Spinal cord (tissue), 10 donors: Measurements from ENCODE around the gene FNDC4. TPM values are rescaled to one million over a fixed set of nuclear protein-coding genes. Genes with fewer than 3 reads are reported as not detected.

Source experiments
- DNase-seq, 6 donors: peaks; one replicate each; pipeline versions ENCODE4 v3.0.0 to v3.0.0-alpha.2; 2013 to 2015; ENCODE audit warnings: low spot score in 6 of 6, low read depth in 4 of 6
- H3K27ac ChIP-seq: one replicate; pipeline ENCODE4 v1.5.1; 2013; ENCODE audit warnings: low read depth, low read length, control low read depth
- H3K27me3 ChIP-seq: one replicate; pipeline ENCODE4 v1.6.1; 2013; ENCODE audit warnings: low read length; ENCODE audit not compliant: control insufficient read depth, insufficient read depth
- H3K36me3 ChIP-seq: one replicate; pipeline ENCODE4 v1.6.1; 2013; ENCODE audit warnings: low read length; ENCODE audit not compliant: control insufficient read depth, insufficient read depth
- H3K4me1 ChIP-seq: one replicate; pipeline ENCODE4 v1.6.1; 2013; ENCODE audit warnings: low read length; ENCODE audit not compliant: control insufficient read depth, insufficient read depth
- H3K4me3 ChIP-seq: one replicate; pipeline ENCODE4 v1.5.1; 2013; ENCODE audit warnings: low read depth, low read length, control low read depth
- H3K9me3 ChIP-seq: one replicate; pipeline ENCODE4 v1.6.1; 2013; ENCODE audit warnings: low read length; ENCODE audit not compliant: control insufficient read depth, insufficient read depth
- whole genome bisulfite sequencing: methylation state at CpG from one replicate; pipeline ENCODE4 v1.1.5; 2013; ENCODE audit warnings: missing lambda C conversion rate; ENCODE audit not compliant: insufficient coverage; 5-methylcytosine and 5-hydroxymethylcytosine counted together
- polyA plus RNA-seq, 2 donors: library from polyadenylated mRNA; unstranded; fragments of 120-200 nt; gene quantifications; one replicate each; pipeline ENCODE4 v1.2.1, GENCODE V29; 2013; ENCODE audit not compliant: insufficient read length in 2 of 2
- total RNA-seq, 2 donors: library from RNA; depleted of rRNA in 1 of 2; stranded (reverse); fragments of 120-200 nt in 1 of 2; fragments of >200 nt in 1 of 2; gene quantifications; one replicate each; pipeline versions ENCODE4 v1.2.3 to v1.2.4, GENCODE V29; 2013 to 2014
- donor health status: healthy.

FNDC4 gene
- total and polyA plus RNA-seq, 4 donors = 42.5 to 137 (median 92.4) TPM

DNA sequence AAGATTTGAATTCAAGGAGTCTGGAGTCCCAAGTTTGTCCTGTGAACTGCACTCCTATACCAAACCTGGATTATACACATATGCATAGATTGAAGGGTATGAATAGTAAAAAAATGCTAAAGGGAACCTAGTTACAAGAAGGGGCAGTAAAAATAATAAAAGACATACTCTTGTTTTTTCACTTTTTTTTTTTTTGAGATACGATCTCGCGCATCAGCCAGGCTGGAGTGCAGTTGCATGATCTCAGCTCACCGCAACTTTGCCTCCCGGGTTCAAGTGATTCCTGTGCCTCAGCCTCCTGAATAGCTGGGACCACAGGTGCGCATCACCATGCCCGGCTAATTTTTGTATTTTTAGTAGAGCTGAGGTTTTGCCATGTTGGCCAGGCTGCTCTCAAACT is 30.6 kb downstream of the FNDC4 start:
- Histone ChIP-seq H3K4me1 (no peaks in the 10 kb centered on the region), H3K27me3 (no peaks in the 10 kb centered on the region), H3K9me3 (no peaks in the 10 kb centered on the region), H3K27ac (no peak overlapping the region), H3K36me3 (peaks cover 31% of the 10 kb centered on the region), H3K4me3 (no peak overlapping the region)
- no peak for DNase-seq
- WGBS = 100% methylated on average over 4 of the region's 7 CpGs

GRCh38 chr2:27461118-27461517 is 33.9 kb downstream of the FNDC4 start:
- peaks cover 53% of the 10 kb centered on the region for H3K36me3 ChIP-seq
- 85% methylated on average over 6 of the region's 8 CpGs for WGBS

GRCh38 chr2:27453968-27454367 is 41.0 kb downstream of the FNDC4 start:
- Histone ChIP-seq H3K27ac (no peak overlapping the region), H3K36me3 (peaks cover 75% of the 10 kb centered on the region), H3K27me3 (no peaks in the 10 kb centered on the region), H3K9me3 (no peaks in the 10 kb centered on the region), H3K4me3 (no peak overlapping the region), H3K4me1 (no peaks in the 10 kb centered on the region)
- no peak for DNase-seq
- 88% methylated on average over 6 of the region's 7 CpGs for WGBS

More at GRCh38 chr2:27461118-27461517, 33.9 kb downstream of the FNDC4 start:
- DNase-seq = peak in 1 of 6 donors; percentile 10
- Histone ChIP-seq H3K9me3 (no peaks in the 10 kb centered on the region), H3K27me3 (no peaks in the 10 kb centered on the region), H3K4me1 (no peaks in the 10 kb centered on the region), H3K27ac (no peak overlapping the region), H3K4me3 (no peak overlapping the region)

DNA sequence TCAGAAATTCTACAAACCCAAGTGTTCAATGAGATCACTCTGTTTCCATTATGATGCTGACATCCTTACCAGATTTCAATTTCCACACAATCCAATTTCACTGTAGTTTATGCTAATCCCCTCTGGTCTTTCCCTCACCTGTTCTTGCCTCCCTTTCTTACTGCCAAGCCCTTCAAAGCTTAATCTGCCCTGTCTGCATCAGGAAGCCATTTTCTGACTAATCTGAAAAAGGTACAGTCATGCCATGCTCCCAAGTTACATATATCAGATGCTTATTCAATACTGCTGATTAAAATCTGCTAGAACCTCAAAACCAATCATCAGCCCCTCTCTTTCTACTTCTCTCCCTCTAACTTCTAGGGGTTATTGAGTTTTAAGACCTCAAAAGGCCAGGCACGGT is 43.9 kb downstream of the FNDC4 start:
- Histone ChIP-seq H3K27me3 (no peaks in the 10 kb centered on the region), H3K4me1 (no peaks in the 10 kb centered on the region), H3K36me3 (peaks cover 70% of the 10 kb centered on the region), H3K27ac (no peak overlapping the region), H3K4me3 (no peak overlapping the region), H3K9me3 (no peaks in the 10 kb centered on the region)
- no peak for DNase-seq
- no CpG with 5 or more reads among the region's 1 CpG for WGBS

- DNase-seq = no peak
- Histone ChIP-seq H3K4me1 (no peaks in the 10 kb centered on the region), H3K4me3 (no peak overlapping the region), H3K36me3 (peaks cover 59% of the 10 kb centered on the region), H3K9me3 (no peaks in the 10 kb centered on the region), H3K27me3 (no peaks in the 10 kb centered on the region), H3K27ac (no peak overlapping the region)
- WGBS = 85% methylated on average over 3 of the region's 3 CpGs
Observed at GRCh38 chr2:27448381-27448780, 46.6 kb downstream of the FNDC4 start.

DNA sequence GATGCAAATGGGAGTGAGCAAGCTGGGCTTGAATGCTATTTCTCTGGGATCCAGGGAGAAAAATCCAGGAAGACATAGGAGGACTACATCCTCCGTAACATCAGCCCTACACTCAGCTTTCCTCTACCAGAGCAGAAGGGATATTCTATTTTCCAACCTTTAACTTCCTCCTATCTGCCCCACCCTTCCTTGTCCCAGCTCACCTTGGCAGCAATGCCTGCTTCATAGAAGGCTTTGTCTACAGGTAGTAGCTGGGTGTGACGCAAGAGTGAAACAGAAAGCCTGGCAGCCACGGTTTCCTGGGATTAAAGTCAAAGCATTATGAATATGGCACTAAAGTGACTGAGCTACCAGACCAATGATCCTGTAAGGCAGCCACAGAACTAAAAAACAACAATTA is 48.9 kb downstream of the FNDC4 start:
- no peaks in the 10 kb centered on the region for H3K9me3 ChIP-seq
- peaks cover 67% of the 10 kb centered on the region for H3K36me3 ChIP-seq
- WGBS = 89% methylated on average over 1 of the region's 3 CpGs
- no peak for DNase-seq
- H3K27ac ChIP-seq = no peak overlapping the region
- no peaks in the 10 kb centered on the region for H3K27me3 ChIP-seq
- peaks cover 13% of the 10 kb centered on the region for H3K4me1 ChIP-seq
- no peak overlapping the region for H3K4me3 ChIP-seq

GRCh38 chr2:27445615-27446014 is 49.4 kb downstream of the FNDC4 start:
- WGBS = 100% methylated on average over 5 of the region's 8 CpGs
- no peaks in the 10 kb centered on the region for H3K27me3 ChIP-seq
- no peak overlapping the region for H3K4me3 ChIP-seq
- peaks cover 13% of the 10 kb centered on the region for H3K4me1 ChIP-seq
- DNase-seq = no peak
- H3K9me3 ChIP-seq = no peaks in the 10 kb centered on the region
- H3K36me3 ChIP-seq = peaks cover 71% of the 10 kb centered on the region
- H3K27ac ChIP-seq = no peak overlapping the region

- peaks cover 13% of the 10 kb centered on the region for H3K4me1 ChIP-seq
- DNase-seq = no peak
- no peak overlapping the region for H3K27ac ChIP-seq
- 100% methylated on average over 4 of the region's 8 CpGs for WGBS
- no peaks in the 10 kb centered on the region for H3K27me3 ChIP-seq
- H3K36me3 ChIP-seq = peaks cover 73% of the 10 kb centered on the region
- no peaks in the 10 kb centered on the region for H3K9me3 ChIP-seq
- H3K4me3 ChIP-seq = no peak overlapping the region
Observed at GRCh38 chr2:27445155-27445554, 49.8 kb downstream of the FNDC4 start.

- no peak for DNase-seq
- no peaks in the 10 kb centered on the region for H3K9me3 ChIP-seq
- no peak overlapping the region for H3K4me3 ChIP-seq
- H3K27ac ChIP-seq = no peak overlapping the region
- peaks cover 77% of the 10 kb centered on the region for H3K36me3 ChIP-seq
- H3K27me3 ChIP-seq = no peaks in the 10 kb centered on the region
- WGBS = 80% methylated on average over 6 of the region's 6 CpGs
- peaks cover 13% of the 10 kb centered on the region for H3K4me1 ChIP-seq
Observed at GRCh38 chr2:27442920-27443282, 52.1 kb downstream of the FNDC4 start.

GRCh38 chr2:27441958-27442919 is 52.8 kb downstream of the FNDC4 start, which contains the start of gene KRTCAP3:
TSS of gene KRTCAP3 (plus strand) at chr2:27442381. CDS start at chr2:27442413, 32 bp downstream.
- DNase-seq = peak in 2 of 6 donors; percentile 28 to 51
- 20% methylated on average over 80 of the region's 80 CpGs for WGBS
- Histone ChIP-seq H3K27ac (no peak within 1 kb of the TSS), H3K9me3 (no peaks in the 10 kb centered on the region), H3K27me3 (no peaks in the 10 kb centered on the region), H3K4me1 (peaks cover 13% of the 10 kb centered on the region), H3K4me3 (no peak within 1 kb of the TSS), H3K36me3 (peaks cover 77% of the 10 kb centered on the region)
